Measurements from ENCODE around the gene DGKD. TPM values are rescaled to one million over a fixed set of nuclear protein-coding genes. Genes with fewer than 3 reads are reported as not detected.

The DGKD gene
- total RNA-seq, 1 donor from 2014 or later: 58.0 TPM

- intact Hi-C loops (cut with micrococcal nuclease): loop anchor here (1.0 kb wide), 1 partner anchor 10 kb away; no protein-coding TSS in a partner anchor
Observed at GRCh38 chr2:233409286-233409991, 55.1 kb downstream of the DGKD start.

- intact Hi-C loops (cut with micrococcal nuclease): no loop called here
Observed at GRCh38 chr2:233410196-233410760, 56.0 kb downstream of the DGKD start.

GRCh38 chr2:233411162-233411561 is 56.9 kb downstream of the DGKD start:
- intact Hi-C loops (cut with micrococcal nuclease): no loop called here

- intact Hi-C loops (cut with micrococcal nuclease): no loop called here
Observed at GRCh38 chr2:233412405-233412804, 58.1 kb downstream of the DGKD start.

- intact Hi-C loops (cut with micrococcal nuclease): no loop called here
Observed at GRCh38 chr2:233413046-233413445, 58.8 kb downstream of the DGKD start.

- intact Hi-C loops (cut with micrococcal nuclease): no loop called here
Observed at GRCh38 chr2:233413559-233414272, 59.4 kb downstream of the DGKD start.

- intact Hi-C loops (cut with micrococcal nuclease): no loop called here
Observed at GRCh38 chr2:233414273-233414654, 60.0 kb downstream of the DGKD start.

GRCh38 chr2:233414777-233415570 is 60.7 kb downstream of the DGKD start:
- intact Hi-C loops (cut with micrococcal nuclease): loop anchor here (5.0 kb wide), 2 partner anchors 333 to 718 kb away; partner anchors contain the start of gene GIGYF2

- intact Hi-C loops (cut with micrococcal nuclease): loop anchor here (5.0 kb wide), 2 partner anchors 334 to 719 kb away; partner anchors contain the start of gene GIGYF2
Observed at GRCh38 chr2:233416199-233416598, 61.9 kb downstream of the DGKD start.

GRCh38 chr2:233416706-233417105 is 62.4 kb downstream of the DGKD start:
- intact Hi-C loops (cut with micrococcal nuclease): loop anchor here (5.0 kb wide), 2 partner anchors 334 to 719 kb away; partner anchors contain the start of gene GIGYF2

- intact Hi-C loops (cut with micrococcal nuclease): loop anchor here (5.0 kb wide), 2 partner anchors 335 to 720 kb away; partner anchors contain the start of gene GIGYF2
Observed at GRCh38 chr2:233417282-233417681, 63.0 kb downstream of the DGKD start.

GRCh38 chr2:233418052-233418760 is 63.9 kb downstream of the DGKD start:
- intact Hi-C loops (cut with micrococcal nuclease): loop anchor here (2.0 to 5.0 kb wide), 3 partner anchors 149 to 721 kb away; partner anchors contain the start of gene GIGYF2

GRCh38 chr2:233418761-233419546 is 64.7 kb downstream of the DGKD start:
- intact Hi-C loops (cut with micrococcal nuclease): loop anchor here (1.0 to 5.0 kb wide), 4 partner anchors 10 to 722 kb away; partner anchors contain the start of gene GIGYF2

- intact Hi-C loops (cut with micrococcal nuclease): loop anchor here (1.0 to 10.0 kb wide), 6 partner anchors 10 to 815 kb away; partner anchors contain the start of gene GIGYF2
Observed at GRCh38 chr2:233419602-233420391, 65.5 kb downstream of the DGKD start.

GRCh38 chr2:233421091-233421816 is 67.0 kb downstream of the DGKD start:
- intact Hi-C loops (cut with micrococcal nuclease): loop anchor here (5.0 to 10.0 kb wide), 2 partner anchors 64 to 816 kb away; no protein-coding TSS in a partner anchor

GRCh38 chr2:233422050-233422639 is 67.9 kb downstream of the DGKD start:
- intact Hi-C loops (cut with micrococcal nuclease): loop anchor here (1.0 to 10.0 kb wide), 5 partner anchors 18 to 817 kb away; partner anchors contain the start of gene USP40
